ENCODE results near the gene PLK2. TPM values are rescaled to one million over a fixed set of nuclear protein-coding genes. Genes with fewer than 3 reads are reported as not detected.

Gene PLK2
- total and polyA plus RNA-seq, 2 experiments from 2014 or later, result 98.0 to 183 TPM

- no peak for DNase-seq (ENCODE audit: low spot score)
- H3K9me3 ChIP-seq (ENCODE audit: low read depth), result no peaks in the 10 kb centered on the region
- no peak overlapping the region for H3K27ac ChIP-seq
- H2AFZ ChIP-seq, result no peak overlapping the region
- TF ChIP-seq EZH2phosphoT487 (IDR thresholded peaks at IDR 0.05; ENCODE audit: low read depth, severe bottlenecking, unreplicated experiment) (no peak), EZH2 (IDR thresholded peaks at IDR 0.05; ENCODE audit: borderline replicate concordance) (no peak)
- TF ChIP-seq, protein P1, sequence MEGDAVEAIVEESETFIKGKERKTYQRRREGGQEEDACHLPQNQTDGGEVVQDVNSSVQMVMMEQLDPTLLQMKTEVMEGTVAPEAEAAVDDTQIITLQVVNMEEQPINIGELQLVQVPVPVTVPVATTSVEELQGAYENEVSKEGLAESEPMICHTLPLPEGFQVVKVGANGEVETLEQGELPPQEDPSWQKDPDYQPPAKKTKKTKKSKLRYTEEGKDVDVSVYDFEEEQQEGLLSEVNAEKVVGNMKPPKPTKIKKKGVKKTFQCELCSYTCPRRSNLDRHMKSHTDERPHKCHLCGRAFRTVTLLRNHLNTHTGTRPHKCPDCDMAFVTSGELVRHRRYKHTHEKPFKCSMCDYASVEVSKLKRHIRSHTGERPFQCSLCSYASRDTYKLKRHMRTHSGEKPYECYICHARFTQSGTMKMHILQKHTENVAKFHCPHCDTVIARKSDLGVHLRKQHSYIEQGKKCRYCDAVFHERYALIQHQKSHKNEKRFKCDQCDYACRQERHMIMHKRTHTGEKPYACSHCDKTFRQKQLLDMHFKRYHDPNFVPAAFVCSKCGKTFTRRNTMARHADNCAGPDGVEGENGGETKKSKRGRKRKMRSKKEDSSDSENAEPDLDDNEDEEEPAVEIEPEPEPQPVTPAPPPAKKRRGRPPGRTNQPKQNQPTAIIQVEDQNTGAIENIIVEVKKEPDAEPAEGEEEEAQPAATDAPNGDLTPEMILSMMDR (IDR thresholded peaks at IDR 0.05; ENCODE audit: poor library complexity), result no peak
- H3K79me2 ChIP-seq, result no peaks in the 10 kb centered on the region
- H3K9me2 ChIP-seq (replicated peaks; ENCODE audit: insufficient read depth), result no peaks in the 10 kb centered on the region
- H4K20me1 ChIP-seq (ENCODE audit: insufficient read depth, poor library complexity, severe bottlenecking), result no peaks in the 10 kb centered on the region
- H3K36me3 ChIP-seq (replicated peaks; ENCODE audit: insufficient read depth, low read depth), result no peaks in the 10 kb centered on the region
- no peak overlapping the region for H3K4me2 ChIP-seq
- H3K4me3 ChIP-seq, result no peak overlapping the region
- WGBS (ENCODE audit: low lambda C conversion rate, missing lambda C conversion rate), result 94% methylated on average over 2 of the region's 2 CpGs
- H3K27me3 ChIP-seq, result no peaks in the 10 kb centered on the region
- peaks cover 13% of the 10 kb centered on the region for H3K4me1 ChIP-seq (ENCODE audit: insufficient read depth)
These were observed 47.8 kb downstream of the PLK2 start for GRCh38 chr5:58412081-58412480.

- Histone ChIP-seq H3K27ac (peak overlapping the region; percentile 21), H3K9me2 (replicated peaks; ENCODE audit: insufficient read depth) (no peaks in the 10 kb centered on the region), H3K36me3 (replicated peaks; ENCODE audit: insufficient read depth, low read depth) (no peaks in the 10 kb centered on the region), H3K79me2 (no peaks in the 10 kb centered on the region), H3K4me2 (no peak overlapping the region), H3K4me1 (ENCODE audit: insufficient read depth) (peaks cover 13% of the 10 kb centered on the region), H2AFZ (no peak overlapping the region), H3K27me3 (no peaks in the 10 kb centered on the region), H3K4me3 (no peak overlapping the region), H4K20me1 (ENCODE audit: insufficient read depth, poor library complexity, severe bottlenecking) (no peaks in the 10 kb centered on the region), H3K9me3 (ENCODE audit: low read depth) (no peaks in the 10 kb centered on the region)
- DNase-seq (ENCODE audit: low spot score), result no peak
- TF ChIP-seq, protein P1 (IDR thresholded peaks at IDR 0.05; ENCODE audit: poor library complexity), result no peak
- TF ChIP-seq EZH2phosphoT487 (IDR thresholded peaks at IDR 0.05; ENCODE audit: low read depth, severe bottlenecking, unreplicated experiment) (no peak), EZH2 (IDR thresholded peaks at IDR 0.05; ENCODE audit: borderline replicate concordance) (no peak)
- 81% methylated on average over 1 of the region's 1 CpG for WGBS (ENCODE audit: low lambda C conversion rate, missing lambda C conversion rate)
These were observed 48.5 kb downstream of the PLK2 start for GRCh38 chr5:58411372-58411771.

DNA sequence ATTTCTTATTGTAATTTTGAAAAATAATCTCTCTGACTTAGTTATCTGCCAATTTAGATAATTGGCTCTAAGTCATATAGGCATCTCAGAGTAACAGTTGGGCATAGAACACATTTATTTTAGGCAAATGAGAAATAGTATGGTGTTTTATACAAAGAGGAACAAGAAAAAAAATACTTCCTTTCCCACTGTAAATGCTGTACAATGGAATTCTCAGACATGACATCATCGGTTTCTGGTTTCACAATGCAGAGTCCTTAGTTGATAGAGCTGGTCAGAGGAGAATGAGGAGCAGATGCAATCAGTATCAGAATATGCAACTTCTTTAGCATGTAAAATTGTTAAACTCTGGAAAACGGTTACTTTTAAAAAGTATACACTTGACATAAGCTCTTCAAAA, 49.4 kb downstream of the PLK2 start:
- peak; percentile 48 for DNase-seq (ENCODE audit: low spot score)
- Histone ChIP-seq H4K20me1 (ENCODE audit: insufficient read depth, poor library complexity, severe bottlenecking) (no peaks in the 10 kb centered on the region), H3K36me3 (replicated peaks; ENCODE audit: insufficient read depth, low read depth) (no peaks in the 10 kb centered on the region), H3K79me2 (no peaks in the 10 kb centered on the region), H3K9me2 (replicated peaks; ENCODE audit: insufficient read depth) (no peaks in the 10 kb centered on the region), H2AFZ (no peak overlapping the region), H3K4me3 (no peak overlapping the region), H3K9me3 (ENCODE audit: low read depth) (no peaks in the 10 kb centered on the region), H3K27me3 (no peaks in the 10 kb centered on the region), H3K4me1 (ENCODE audit: insufficient read depth) (peaks cover 13% of the 10 kb centered on the region), H3K4me2 (no peak overlapping the region), H3K27ac (peak overlapping the region; percentile 21)
- TF ChIP-seq EZH2phosphoT487 (IDR thresholded peaks at IDR 0.05; ENCODE audit: low read depth, severe bottlenecking, unreplicated experiment) (no peak), EZH2 (IDR thresholded peaks at IDR 0.05; ENCODE audit: borderline replicate concordance) (no peak)
- TF ChIP-seq, protein P1 (IDR thresholded peaks at IDR 0.05; ENCODE audit: poor library complexity), result no peak
- WGBS (ENCODE audit: low lambda C conversion rate, missing lambda C conversion rate), result 64% methylated on average over 2 of the region's 2 CpGs

All from hepatocyte (in vitro differentiated cells).